Stromal cell of bone marrow (primary cell): ENCODE measurements around the gene PITPNM2.

ENCODE experiments used
- DNase-seq: peaks from one replicate; pipeline ENCODE4 v3.0.0-alpha.2; 2012; ENCODE audit warnings: low read depth

PITPNM2 gene

GRCh38 chr12:123143736-123144461, 7.0 kb downstream of the PITPNM2 start:
- no peak for DNase-seq

- no peak for DNase-seq
Measured at GRCh38 chr12:123142921-123143735, 7.8 kb downstream of the PITPNM2 start.

- no peak for DNase-seq
Measured at GRCh38 chr12:123142518-123142840, 8.4 kb downstream of the PITPNM2 start.

GRCh38 chr12:123141615-123142517, 9.0 kb downstream of the PITPNM2 start:
- peak; percentile 69 for DNase-seq

- DNase-seq = no peak
Measured at GRCh38 chr12:123140676-123141614, 9.9 kb downstream of the PITPNM2 start.

- peak; percentile 28 for DNase-seq
Measured at GRCh38 chr12:123139926-123140675, 10.8 kb downstream of the PITPNM2 start.

GRCh38 chr12:123135688-123136087, 15.2 kb downstream of the PITPNM2 start:
- no peak for DNase-seq

GRCh38 chr12:123134826-123135225, 16.1 kb downstream of the PITPNM2 start:
- DNase-seq = no peak

GRCh38 chr12:123134271-123134671, 16.6 kb downstream of the PITPNM2 start:
- DNase-seq = no peak

- DNase-seq = no peak
Measured at GRCh38 chr12:123133701-123134100, 17.2 kb downstream of the PITPNM2 start.

GRCh38 chr12:123132951-123133619, 17.8 kb downstream of the PITPNM2 start:
- DNase-seq = no peak

GRCh38 chr12:123131879-123132402, 18.9 kb downstream of the PITPNM2 start:
- DNase-seq = no peak

- no peak for DNase-seq
Measured at GRCh38 chr12:123131291-123131832, 19.5 kb downstream of the PITPNM2 start.

GRCh38 chr12:123129621-123130020, 21.3 kb downstream of the PITPNM2 start:
- no peak for DNase-seq

GRCh38 chr12:123127182-123127495, 23.8 kb downstream of the PITPNM2 start:
- no peak for DNase-seq

- DNase-seq = peak; percentile 99
Measured at GRCh38 chr12:123126294-123127181, 24.4 kb downstream of the PITPNM2 start.

- no peak for DNase-seq
Measured at GRCh38 chr12:123122626-123123025, 28.3 kb downstream of the PITPNM2 start.

GRCh38 chr12:123121670-123122069, 29.2 kb downstream of the PITPNM2 start:
- DNase-seq = no peak
